Gastrocnemius medialis (tissue), 4 donors: Measurements from ENCODE around the gene SLC17A9. TPM values are rescaled to one million over a fixed set of nuclear protein-coding genes. Genes with fewer than 3 reads are reported as not detected.

Experiments
- ATAC-seq, 2 donors: fragments of 150-250 bp; one replicate each; pipeline ENCODE4 v1.9.1; 2016
- DNase-seq, 2 donors: peaks; one replicate each; pipeline ENCODE4 v3.0.0-alpha.2; 2019
- H3K27ac ChIP-seq, 4 donors: fragments of 200-600 bp; sonication (generic); 1 replicate in 1 of 4; 2 replicates in 3 of 4; pipeline ENCODE4 v1.5.1; 2016 to 2018; ENCODE audit warnings: mild to moderate bottlenecking in 2 of 4, moderate library complexity in 1 of 4
- H3K27me3 ChIP-seq, 3 donors: fragments of 200-600 bp; sonication (generic) in 2 of 3; 1 replicate in 1 of 3; 2 replicates in 2 of 3; pipeline versions ENCODE4 v1.5.1 to v1.6.0; 2016 to 2019; ENCODE audit warnings: mild to moderate bottlenecking in 1 of 3, moderate library complexity in 1 of 3
- H3K36me3 ChIP-seq, 2 donors: fragments of 200-600 bp; sonication (generic) in 1 of 2; one replicate each; pipeline ENCODE4 v1.5.1; 2017 to 2018
- H3K4me1 ChIP-seq, 2 donors: fragments of 200-600 bp; sonication (generic) in 1 of 2; one replicate each; pipeline ENCODE4 v1.5.1; 2016 to 2017; ENCODE audit warnings: mild to moderate bottlenecking in 2 of 2
- H3K4me3 ChIP-seq, 4 donors: fragments of 200-600 bp; sonication (generic) in 3 of 4; 1 replicate in 1 of 4; 2 replicates in 3 of 4; pipeline ENCODE4 v1.5.1; 2016 to 2019; ENCODE audit warnings: mild to moderate bottlenecking in 2 of 4
- H3K9me3 ChIP-seq, 3 donors: fragments of 200-600 bp; sonication (generic) in 2 of 3; 1 replicate in 1 of 3; 2 replicates in 2 of 3; pipeline ENCODE4 v1.5.1; 2016 to 2019
- CTCF ChIP-seq, 5 experiments: fragments of 450-650 bp in 3 of 5; fragments of 200-600 bp in 2 of 5; sonication (generic) in 2 of 5; IDR thresholded peaks in 4 of 5; conservative IDR thresholded peaks in 1 of 5; 1 replicate in 4 of 5; 2 replicates in 1 of 5; pipeline ENCODE4 v1.5.1; 2016 to 2019; ENCODE audit warnings: antibody characterized with exemption in 5 of 5, mild to moderate bottlenecking in 3 of 5, moderate library complexity in 3 of 5
- POLR2A ChIP-seq, 2 donors: fragments of 450-650 bp; IDR thresholded peaks; one replicate each; pipeline ENCODE4 v1.6.1; 2017; ENCODE audit warnings: antibody characterized with exemption in 2 of 2, mild to moderate bottlenecking in 2 of 2, moderate library complexity in 2 of 2
- in situ Hi-C, 4 donors: fragments of 200-750 bp; cut with MboI; loops; one replicate each; pipeline versions ENCODE4 v1.15.0 to v1.8.0; 2017; ENCODE audit warnings: low sequenced_read_pairs in 4 of 4
- intact Hi-C: fragments of 100-400 bp; cut with DNase I; formaldehyde crosslinking; loops from one replicate; pipeline ENCODE4 v1.15.1; 2023; ENCODE audit warnings: low total_unique reads
- total RNA-seq, 4 donors: library from RNA; depleted of rRNA; stranded (reverse); fragments of >200 nt; gene quantifications; one replicate each; pipeline versions ENCODE4 v1.1.0 to v1.2.3, GENCODE V29; 2016

The SLC17A9 gene
- total RNA-seq, 4 donors from 2014 or later: 0.55 to 2.4 (median 1.2) TPM

GRCh38 chr20:62968378-62969178 lies 16.1 kb downstream of the SLC17A9 start:
- ATAC-seq: no peak
- no peak overlapping the region for H3K27ac ChIP-seq
- no peaks in the 10 kb centered on the region for H3K36me3 ChIP-seq
- H3K4me1 ChIP-seq: peaks cover 0 to 4% of the 10 kb centered on the region in 2 donors
- no peak for TF ChIP-seq POLR2A (IDR thresholded peaks at IDR 0.05)
- DNase-seq: no peak
- H3K4me3 ChIP-seq: no peak overlapping the region
- no peaks in the 10 kb centered on the region for H3K9me3 ChIP-seq
- in situ Hi-C loops: no loop called here
- intact Hi-C loops: no loop called here
- H3K27me3 ChIP-seq: peaks cover 19 to 32% (median 22%) of the 10 kb centered on the region in 3 donors

DNA sequence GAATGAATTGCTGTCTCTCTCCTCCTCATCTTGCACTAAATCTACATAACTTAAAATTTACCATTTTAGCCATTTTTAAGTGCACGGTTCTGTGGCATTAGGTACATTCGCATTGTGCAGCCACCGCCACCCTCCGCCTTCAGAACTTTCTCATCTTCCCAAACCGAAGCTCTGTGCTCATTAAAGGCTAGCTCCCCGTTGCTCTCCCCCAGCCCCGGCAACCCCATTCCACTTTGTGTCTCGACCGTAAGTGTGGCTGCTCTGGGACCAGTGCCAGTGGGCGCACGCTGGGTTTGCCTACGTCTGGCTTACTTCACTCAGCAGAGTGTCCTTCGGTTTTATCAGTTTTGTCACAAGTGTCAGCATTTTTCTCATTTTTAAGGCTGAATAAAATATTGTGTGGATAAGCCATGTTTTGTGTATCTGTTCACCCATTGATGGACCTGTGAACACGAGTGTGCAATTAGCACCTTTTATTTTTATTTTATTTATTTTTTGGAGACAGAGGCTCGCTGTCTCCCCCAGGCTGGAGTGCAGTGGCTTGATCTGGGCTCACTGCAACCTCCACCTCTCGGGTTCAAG lies 16.8 kb downstream of the SLC17A9 start:
- ATAC-seq (no peak), DNase-seq (no peak)
- intact Hi-C loops (no loop called here), in situ Hi-C loops (no loop called here)
- H3K4me1 ChIP-seq: peaks cover 0 to 4% of the 10 kb centered on the region in 2 donors
- H3K9me3 ChIP-seq: no peaks in the 10 kb centered on the region
- H3K4me3 ChIP-seq: no peak overlapping the region
- peaks cover 26 to 39% (median 27%) of the 10 kb centered on the region in 3 donors for H3K27me3 ChIP-seq
- H3K36me3 ChIP-seq: no peaks in the 10 kb centered on the region
- no peak overlapping the region for H3K27ac ChIP-seq
- TF ChIP-seq POLR2A (IDR thresholded peaks at IDR 0.05) (no peak), CTCF (IDR thresholded peaks at IDR 0.05 in 4 of 5, conservative IDR thresholded peaks at IDR 0.05 in 1 of 5) (no peak)

DNA sequence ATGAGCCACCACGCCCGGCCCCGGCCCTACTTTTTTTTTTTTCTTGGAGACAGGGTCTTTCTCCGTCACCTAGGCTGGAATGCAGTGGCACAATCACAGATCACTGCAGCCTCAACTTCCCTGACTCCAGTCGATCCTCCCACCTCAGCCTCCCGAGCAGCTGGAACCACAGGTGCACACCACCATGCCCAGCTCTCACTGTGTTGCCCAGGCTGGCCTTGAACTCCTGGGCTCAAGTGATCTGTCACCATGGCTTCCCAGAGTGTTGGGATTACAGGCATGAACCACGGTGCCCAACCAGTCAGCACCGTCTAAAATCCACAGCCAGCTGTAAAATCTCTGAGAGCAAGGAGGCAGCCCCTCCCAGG lies 17.4 kb downstream of the SLC17A9 start:
- Histone ChIP-seq H3K36me3 (no peaks in the 10 kb centered on the region), H3K27me3 (peaks cover 33 to 46% (median 34%) of the 10 kb centered on the region in 3 donors), H3K9me3 (no peaks in the 10 kb centered on the region), H3K4me3 (no peak overlapping the region), H3K27ac (no peak overlapping the region), H3K4me1 (peaks cover 0 to 4% of the 10 kb centered on the region in 2 donors)
- TF ChIP-seq CTCF (IDR thresholded peaks at IDR 0.05 in 4 of 5, conservative IDR thresholded peaks at IDR 0.05 in 1 of 5) (no peak), POLR2A (IDR thresholded peaks at IDR 0.05) (no peak)
- no peak for DNase-seq
- intact Hi-C loops (no loop called here), in situ Hi-C loops (no loop called here)
- ATAC-seq: no peak

- no peak overlapping the region for H3K27ac ChIP-seq
- H3K27me3 ChIP-seq: peaks cover 39 to 52% (median 40%) of the 10 kb centered on the region in 3 donors
- TF ChIP-seq CTCF (IDR thresholded peaks at IDR 0.05 in 4 of 5, conservative IDR thresholded peaks at IDR 0.05 in 1 of 5): no peak
- no peak for TF ChIP-seq POLR2A (IDR thresholded peaks at IDR 0.05)
- intact Hi-C loops (no loop called here), in situ Hi-C loops (no loop called here)
- H3K9me3 ChIP-seq: no peaks in the 10 kb centered on the region
- DNase-seq (no peak), ATAC-seq (no peak)
- H3K4me1 ChIP-seq: peaks cover 0 to 4% of the 10 kb centered on the region in 2 donors
- no peak overlapping the region for H3K4me3 ChIP-seq
- H3K36me3 ChIP-seq: no peaks in the 10 kb centered on the region
Measured at GRCh38 chr20:62970307-62971210, 18.1 kb downstream of the SLC17A9 start.
